IPS-18c (cell line): Measurements from ENCODE around the gene CYB5A.

Experiments
- H3K4me3 ChIP-seq: 2 replicates; pipeline ENCODE4 v1.7.0; 2013; ENCODE audit warnings: low read depth, mild to moderate bottlenecking, low read length, moderate library complexity; ENCODE audit not compliant: insufficient read depth
- H3K9me3 ChIP-seq: one replicate; pipeline ENCODE4 v1.6.1; 2013; ENCODE audit warnings: mild to moderate bottlenecking, low read length, moderate library complexity; ENCODE audit not compliant: control insufficient read depth, insufficient read depth

The CYB5A gene

GRCh38 chr18:74265546-74266098 lies 26.1 kb downstream of the CYB5A start:
- H3K4me3 ChIP-seq = no peak overlapping the region
- no peaks in the 10 kb centered on the region for H3K9me3 ChIP-seq

DNA sequence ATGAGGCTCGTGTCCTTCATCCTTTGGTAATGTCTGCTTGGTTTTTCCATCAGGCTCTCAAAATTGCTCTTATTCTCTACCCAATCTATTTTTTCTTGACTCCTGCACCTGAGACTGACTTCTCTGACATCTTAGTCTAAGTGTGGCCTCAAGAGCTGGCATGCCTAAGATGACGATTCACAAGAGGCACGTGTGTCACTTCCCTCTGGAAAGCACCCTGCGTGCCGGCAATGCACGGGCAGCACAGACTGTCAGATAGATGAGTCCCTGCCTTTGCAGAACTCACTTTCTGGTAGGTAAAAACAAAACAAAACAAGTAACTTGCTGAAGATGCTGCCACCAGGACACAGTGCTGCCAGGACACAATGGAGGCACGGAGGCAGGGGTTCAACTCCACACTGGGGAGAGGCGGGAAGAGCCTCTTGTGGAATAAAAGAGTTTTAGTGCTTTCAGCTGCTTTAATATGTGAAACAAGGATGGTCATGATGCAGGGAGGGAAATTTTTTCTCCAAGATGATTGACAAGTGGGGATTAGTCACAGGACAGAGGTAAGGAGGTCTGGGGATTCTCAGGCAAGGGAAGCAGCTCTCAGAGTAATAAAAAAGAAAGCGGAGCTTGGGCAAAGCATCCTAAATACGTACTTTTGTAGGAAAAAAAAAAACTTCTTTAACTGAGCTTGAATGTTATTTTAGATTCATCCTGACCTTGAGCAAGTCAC lies 27.3 kb downstream of the CYB5A start:
- Histone ChIP-seq H3K4me3 (no peak overlapping the region), H3K9me3 (no peaks in the 10 kb centered on the region)

GRCh38 chr18:74261053-74261713 lies 30.6 kb downstream of the CYB5A start:
- Histone ChIP-seq H3K4me3 (no peak overlapping the region), H3K9me3 (no peaks in the 10 kb centered on the region)

DNA sequence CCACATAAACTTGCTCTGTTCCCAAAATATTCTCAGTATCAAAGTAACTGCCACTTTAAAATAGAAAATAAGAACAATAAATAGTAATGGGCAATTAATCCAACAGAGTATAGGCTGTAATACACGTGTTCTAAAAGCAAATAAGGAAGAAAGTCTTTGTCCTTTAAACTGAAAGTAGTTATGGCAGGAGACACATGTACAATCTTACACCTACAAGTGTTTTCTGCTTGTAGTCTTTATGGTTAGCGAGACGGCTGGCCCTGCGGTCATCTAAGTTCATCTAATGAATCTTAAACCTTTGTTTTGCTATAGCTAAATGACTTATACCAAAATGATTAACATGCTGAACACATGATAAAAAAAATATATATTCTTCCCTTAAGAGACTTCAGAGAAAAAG lies 32.4 kb downstream of the CYB5A start:
- H3K4me3 ChIP-seq = no peak overlapping the region
- no peaks in the 10 kb centered on the region for H3K9me3 ChIP-seq

- no peak overlapping the region for H3K4me3 ChIP-seq
- no peaks in the 10 kb centered on the region for H3K9me3 ChIP-seq
Observed at GRCh38 chr18:74257083-74257482, 34.7 kb downstream of the CYB5A start.

- no peaks in the 10 kb centered on the region for H3K9me3 ChIP-seq
- no peak overlapping the region for H3K4me3 ChIP-seq
Observed at GRCh38 chr18:74256190-74256589, 35.6 kb downstream of the CYB5A start.

- Histone ChIP-seq H3K4me3 (no peak overlapping the region), H3K9me3 (no peaks in the 10 kb centered on the region)
Observed at GRCh38 chr18:74255131-74255616, 36.6 kb downstream of the CYB5A start.

DNA sequence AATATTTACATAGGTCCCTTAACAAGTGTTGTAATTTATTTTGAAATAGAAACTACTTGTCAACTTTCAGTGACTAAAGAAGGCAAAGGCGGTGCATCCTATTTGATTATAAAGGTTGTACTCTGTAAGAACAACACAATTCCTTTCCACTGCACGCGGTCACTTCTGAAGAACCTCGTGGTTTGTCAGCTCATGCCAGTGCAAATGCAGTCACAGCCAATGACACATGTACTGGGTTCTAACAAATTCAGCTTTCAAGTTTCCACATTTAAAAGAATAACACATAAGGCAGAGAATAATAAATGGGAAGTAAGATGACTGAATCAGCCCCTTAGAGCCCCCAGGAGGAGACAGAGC lies 39.7 kb downstream of the CYB5A start:
- no peaks in the 10 kb centered on the region for H3K9me3 ChIP-seq
- no peak overlapping the region for H3K4me3 ChIP-seq

DNA sequence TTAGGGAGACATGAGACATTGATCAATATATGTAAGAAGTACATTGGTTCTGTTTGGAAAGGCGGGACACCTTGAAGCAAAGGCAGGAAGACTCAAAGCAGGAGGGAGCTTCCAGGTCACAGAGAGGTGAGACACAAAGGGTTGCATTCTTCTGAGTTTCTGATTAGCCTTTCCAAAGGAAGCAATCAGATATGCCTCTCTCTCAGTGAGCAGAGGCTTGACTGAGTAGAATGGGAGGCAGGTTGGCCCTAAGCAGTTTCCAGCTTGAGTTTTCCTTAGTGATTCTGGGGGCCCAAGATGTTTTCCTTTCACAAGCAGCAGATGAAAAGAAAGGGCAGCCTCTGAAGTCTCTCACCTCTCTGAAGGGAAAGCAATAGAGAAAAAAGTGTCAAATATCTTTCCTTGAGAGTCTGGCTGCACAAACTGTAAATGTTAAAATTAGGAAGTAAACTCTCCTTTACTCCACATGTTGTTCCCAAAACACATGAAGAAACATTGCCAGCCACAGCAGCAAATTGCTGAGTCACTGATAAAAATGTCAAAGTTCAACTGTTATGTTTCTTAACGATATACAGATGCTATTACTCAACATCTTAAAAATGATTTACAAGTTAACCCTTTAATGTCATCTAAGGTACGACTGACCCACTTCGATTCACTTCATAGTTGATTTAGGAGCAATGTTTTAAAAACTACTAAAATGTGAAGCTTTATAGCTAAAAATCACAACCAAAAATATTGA lies 40.3 kb downstream of the CYB5A start:
- no peak overlapping the region for H3K4me3 ChIP-seq
- no peaks in the 10 kb centered on the region for H3K9me3 ChIP-seq

- H3K4me3 ChIP-seq = no peak overlapping the region
- H3K9me3 ChIP-seq = no peaks in the 10 kb centered on the region
Observed at GRCh38 chr18:74250131-74250530, 41.6 kb downstream of the CYB5A start.

DNA sequence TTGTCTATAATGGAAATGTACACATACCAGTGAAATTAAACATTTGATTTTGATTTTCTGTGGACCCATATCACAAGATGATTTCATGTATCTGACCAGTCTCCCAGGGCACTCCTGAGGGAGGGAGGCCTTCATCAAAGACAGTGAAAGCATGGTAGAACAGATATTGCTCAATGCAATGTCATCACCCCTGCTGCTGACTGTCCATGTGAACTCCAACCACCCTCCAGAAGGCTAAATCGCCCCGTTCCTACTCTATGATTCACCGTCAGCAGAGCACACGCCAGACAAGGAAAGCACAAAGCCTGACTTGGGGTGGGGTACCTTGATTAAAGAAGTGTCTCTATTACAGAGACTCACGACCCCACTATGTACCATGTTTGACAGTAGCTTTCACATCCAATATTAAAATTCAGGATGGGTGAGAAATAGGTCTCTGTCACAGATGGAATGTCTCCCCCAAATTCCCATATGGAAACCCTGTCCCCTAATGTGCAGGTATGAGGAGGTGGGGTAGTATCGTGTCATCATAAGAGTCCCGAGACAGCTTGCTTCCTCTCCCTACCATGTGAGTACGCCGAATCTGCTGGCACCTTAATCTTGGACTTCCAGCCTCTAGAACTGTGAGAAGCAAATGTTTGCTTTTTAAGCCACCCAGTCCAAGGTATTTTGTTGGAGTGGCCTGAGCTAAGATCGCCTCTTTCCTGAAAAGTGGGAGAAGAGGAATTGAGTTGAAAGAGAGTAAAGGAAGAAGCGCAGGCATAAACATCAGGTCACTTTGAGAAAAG lies 42.4 kb downstream of the CYB5A start:
- Histone ChIP-seq H3K9me3 (no peaks in the 10 kb centered on the region), H3K4me3 (no peak overlapping the region)

GRCh38 chr18:74248595-74248994 lies 43.2 kb downstream of the CYB5A start:
- no peaks in the 10 kb centered on the region for H3K9me3 ChIP-seq
- no peak overlapping the region for H3K4me3 ChIP-seq

GRCh38 chr18:74248189-74248588 lies 43.6 kb downstream of the CYB5A start:
- H3K4me3 ChIP-seq = no peak overlapping the region
- no peaks in the 10 kb centered on the region for H3K9me3 ChIP-seq

- no peak overlapping the region for H3K4me3 ChIP-seq
- H3K9me3 ChIP-seq = no peaks in the 10 kb centered on the region
Observed at GRCh38 chr18:74244554-74244953, 47.2 kb downstream of the CYB5A start.

DNA sequence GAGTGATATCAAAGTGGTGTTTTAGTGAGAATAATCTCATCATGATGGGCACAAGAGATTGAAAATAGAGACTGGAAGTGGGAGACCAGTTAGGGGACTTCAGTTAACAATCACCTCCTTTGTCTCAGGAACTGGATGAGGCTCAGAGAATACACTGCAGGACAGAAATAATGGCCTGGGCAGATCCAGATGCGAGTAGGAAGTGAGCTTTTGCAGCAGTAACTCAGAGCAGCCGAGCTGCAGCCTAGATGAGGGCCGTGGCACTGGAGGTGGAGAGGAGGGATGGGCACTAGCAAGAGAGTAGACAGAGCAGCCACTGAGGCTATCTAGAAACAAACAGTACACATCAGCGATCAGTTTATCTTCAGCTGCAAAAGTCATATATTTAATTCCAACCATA lies 48.6 kb downstream of the CYB5A start:
- Histone ChIP-seq H3K4me3 (no peak overlapping the region), H3K9me3 (no peaks in the 10 kb centered on the region)

DNA sequence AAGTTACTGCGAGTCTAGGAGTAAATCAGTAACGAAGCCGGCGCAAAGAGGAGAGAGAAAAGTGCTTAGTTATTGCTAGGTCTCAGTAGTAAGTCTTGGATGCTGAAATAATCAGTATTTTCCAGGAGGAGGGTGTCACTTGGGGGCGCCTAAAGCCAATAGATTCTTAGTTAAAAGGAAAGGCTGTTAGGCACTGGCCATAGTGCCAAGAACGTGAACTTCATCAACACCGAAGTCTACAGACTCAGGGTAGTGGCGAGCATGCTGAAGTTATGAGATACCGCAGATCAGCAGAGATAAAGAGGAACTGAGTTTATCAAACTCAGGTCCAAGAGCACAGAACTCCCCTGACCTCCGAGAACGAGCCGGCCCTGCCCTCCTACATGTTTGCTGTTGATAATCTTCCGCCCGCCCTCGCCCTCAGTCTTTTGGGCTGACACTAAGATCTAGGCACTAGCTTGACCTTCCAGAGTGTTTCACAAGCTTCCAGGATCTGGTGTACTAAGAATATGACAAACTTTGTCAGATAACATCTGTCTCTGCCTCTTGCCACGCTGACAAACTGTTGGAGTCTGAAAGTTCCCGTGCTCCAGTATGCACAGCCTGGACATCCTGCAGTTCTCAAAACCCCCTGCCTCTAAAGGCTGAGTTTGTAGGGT lies 49.2 kb downstream of the CYB5A start:
- Histone ChIP-seq H3K4me3 (no peak overlapping the region), H3K9me3 (no peaks in the 10 kb centered on the region)

GRCh38 chr18:74241970-74242369 lies 49.8 kb downstream of the CYB5A start:
- Histone ChIP-seq H3K4me3 (no peak overlapping the region), H3K9me3 (no peaks in the 10 kb centered on the region)
